Neural progenitor cell (in vitro differentiated cells): ENCODE data around the gene MMP17. TPM values are rescaled to one million over a fixed set of nuclear protein-coding genes. Genes with fewer than 3 reads are reported as not detected.

Source experiments
- DNase-seq: peaks from one replicate; pipeline ENCODE4 v3.0.0-alpha.2; 2016; ENCODE audit warnings: low spot score
- H2AFZ ChIP-seq: fragments of 200-600 bp; sonication (generic); replicated peaks from 2 replicates; pipeline ENCODE4 v1.6.1; 2016; ENCODE audit warnings: antibody characterized with exemption
- H3F3A ChIP-seq: fragments of 200-600 bp; sonication (generic); 2 replicates; pipeline ENCODE4 v1.6.1; 2016; ENCODE audit warnings: antibody characterized with exemption, low read depth
- H3K27ac ChIP-seq: fragments of 200-600 bp; sonication (generic); 2 replicates; pipeline ENCODE4 v1.5.1; 2016; ENCODE audit warnings: mild to moderate bottlenecking
- H3K27me3 ChIP-seq: fragments of 200-600 bp; sonication (generic); 2 replicates; pipeline ENCODE4 v1.6.1; 2016; ENCODE audit warnings: mild to moderate bottlenecking, moderate library complexity
- H3K36me3 ChIP-seq: fragments of 200-600 bp; sonication (generic); 2 replicates; pipeline ENCODE4 v1.5.1; 2016
- H3K4me1 ChIP-seq: fragments of 200-600 bp; sonication (generic); 2 replicates; pipeline ENCODE4 v1.6.1; 2016; ENCODE audit warnings: mixed run types
- H3K4me2 ChIP-seq: fragments of 200-600 bp; sonication (generic); 2 replicates; pipeline ENCODE4 v1.6.1; 2016
- H3K4me3 ChIP-seq: fragments of 200-600 bp; sonication (generic); 2 replicates; pipeline ENCODE4 v1.5.1; 2016
- H3K79me2 ChIP-seq: fragments of 200-600 bp; sonication (generic); 2 replicates; pipeline ENCODE4 v1.6.1; 2016; ENCODE audit warnings: low read depth
- H3K9ac ChIP-seq: fragments of 200-600 bp; sonication (generic); 2 replicates; pipeline ENCODE4 v1.6.1; 2016
- H3K9me3 ChIP-seq: fragments of 200-600 bp; sonication (generic); 2 replicates; pipeline ENCODE4 v1.5.1; 2016; ENCODE audit warnings: low read depth
- H4K20me1 ChIP-seq: fragments of 200-600 bp; sonication (generic); 2 replicates; pipeline ENCODE4 v1.6.1; 2016; ENCODE audit warnings: low read depth
- H3K27ac Mint-ChIP-seq: 3 replicates; pipeline ENCODE4 v1.8.0; 2021; ENCODE audit warnings: mixed read lengths
- H3K27me3 Mint-ChIP-seq: 2 replicates; pipeline ENCODE4 v1.8.0; 2022; ENCODE audit warnings: low read depth, mild to moderate bottlenecking, inconsistent platforms, moderate library complexity, mixed read lengths; ENCODE audit not compliant: insufficient read depth
- H3K36me3 Mint-ChIP-seq: 3 replicates; pipeline ENCODE4 v1.8.0; 2021; ENCODE audit warnings: mixed read lengths
- H3K4me1 Mint-ChIP-seq: 3 replicates; pipeline ENCODE4 v1.8.0; 2021; ENCODE audit warnings: mixed read lengths
- H3K4me3 Mint-ChIP-seq: 3 replicates; pipeline ENCODE4 v1.8.0; 2021; ENCODE audit warnings: mild to moderate bottlenecking, moderate library complexity, mixed read lengths
- H3K9me3 Mint-ChIP-seq: 3 replicates; pipeline ENCODE4 v1.8.0; 2020; ENCODE audit warnings: mixed read lengths
- CTCF ChIP-seq: fragments of 200-600 bp; sonication (generic); IDR thresholded peaks from 2 replicates; pipeline ENCODE4 v1.5.1; 2017; ENCODE audit warnings: antibody characterized with exemption, mild to moderate bottlenecking
- EZH2 ChIP-seq: fragments of 200-600 bp; sonication (generic); IDR thresholded peaks from 2 replicates; pipeline ENCODE4 v1.6.1; 2017; ENCODE audit warnings: antibody characterized with exemption, mild to moderate bottlenecking, moderate library complexity
- EZH2phosphoT487 ChIP-seq: fragments of 200-600 bp; sonication (generic); IDR thresholded peaks from 2 replicates; pipeline ENCODE4 v1.6.1; 2017; ENCODE audit warnings: antibody characterized with exemption
- total RNA-seq: library from RNA; depleted of rRNA; stranded (reverse); fragments of >200 nt; gene quantifications from 2 replicates; pipeline ENCODE4 v1.2.3, GENCODE V29; 2015; ENCODE audit warnings: low replicate concordance

The MMP17 gene
- 2.1 and 7.1 TPM in 2 replicates for total RNA-seq

- peak; percentile 94 for DNase-seq
- H4K20me1 ChIP-seq: peaks cover 11% of the 10 kb centered on the region
- H2AFZ ChIP-seq: peak within 1 kb of the TSS; percentile 0
- Mint-ChIP-seq H3K27me3 (peaks cover 36% of the 10 kb centered on the region), H3K9me3 (no peaks in the 10 kb centered on the region), H3K4me3 (peak within 1 kb of the TSS; percentile 80), H3K27ac (no peak within 1 kb of the TSS), H3K4me1 (peaks cover 16% of the 10 kb centered on the region), H3K36me3 (no peaks in the 10 kb centered on the region)
- H3K79me2 ChIP-seq: no peaks in the 10 kb centered on the region
- peak within 1 kb of the TSS; percentile 98 for H3K4me2 ChIP-seq
- H3K36me3 ChIP-seq: no peaks in the 10 kb centered on the region
- no peak within 1 kb of the TSS for H3K27ac ChIP-seq
- H3K4me3 ChIP-seq: peak within 1 kb of the TSS; percentile 66
- H3K4me1 ChIP-seq: peaks cover 13% of the 10 kb centered on the region
- no peak within 1 kb of the TSS for H3K9ac ChIP-seq
- TF ChIP-seq EZH2phosphoT487 (no peak), CTCF (peak; percentile 18), EZH2 (no peak)
- H3K27me3 ChIP-seq: peaks cover 64% of the 10 kb centered on the region
- H3K9me3 ChIP-seq: no peaks in the 10 kb centered on the region
- H3F3A ChIP-seq: peaks cover 21% of the 10 kb centered on the region
Measured at GRCh38 chr12:131827961-131828534, at the start of gene MMP17. Gene MMP17 (plus strand): TSS chr12:131828393. CDS start chr12:131828495, 102 bp downstream.

- no peak overlapping the region for H3K27ac Mint-ChIP-seq
- TF ChIP-seq EZH2 (no peak), CTCF (no peak), EZH2phosphoT487 (no peak)
- no peak overlapping the region for H3K4me3 Mint-ChIP-seq
- no peak for DNase-seq
- Histone ChIP-seq H3K27ac (no peak overlapping the region), H3K36me3 (peaks cover 9% of the 10 kb centered on the region), H4K20me1 (peaks cover 3% of the 10 kb centered on the region), H3K4me1 (peaks cover 16% of the 10 kb centered on the region), H2AFZ (no peak overlapping the region), H3F3A (peaks cover 14% of the 10 kb centered on the region), H3K9me3 (no peaks in the 10 kb centered on the region), H3K9ac (no peak overlapping the region), H3K4me3 (no peak overlapping the region), H3K79me2 (no peaks in the 10 kb centered on the region), H3K27me3 (no peaks in the 10 kb centered on the region), H3K4me2 (no peak overlapping the region)
- H3K4me1 Mint-ChIP-seq: peaks cover 12% of the 10 kb centered on the region
- H3K9me3 Mint-ChIP-seq: no peaks in the 10 kb centered on the region
- no peaks in the 10 kb centered on the region for H3K27me3 Mint-ChIP-seq
- peaks cover 21% of the 10 kb centered on the region for H3K36me3 Mint-ChIP-seq
Measured at GRCh38 chr12:131779027-131779426, 49.2 kb upstream of the MMP17 start.

GRCh38 chr12:131782061-131782460 is 46.1 kb upstream of the MMP17 start:
- no peaks in the 10 kb centered on the region for H3K9me3 Mint-ChIP-seq
- H3K36me3 Mint-ChIP-seq: peaks cover 29% of the 10 kb centered on the region
- TF ChIP-seq EZH2phosphoT487: no peak
- no peak for TF ChIP-seq EZH2
- no peak for TF ChIP-seq CTCF
- H3F3A ChIP-seq: peaks cover 2% of the 10 kb centered on the region
- no peak overlapping the region for H3K27ac Mint-ChIP-seq
- H3K36me3 ChIP-seq: peaks cover 9% of the 10 kb centered on the region
- H3K4me3 ChIP-seq: no peak overlapping the region
- no peak overlapping the region for H3K4me2 ChIP-seq
- no peak overlapping the region for H3K4me3 Mint-ChIP-seq
- no peak overlapping the region for H3K9ac ChIP-seq
- peaks cover 24% of the 10 kb centered on the region for H3K4me1 Mint-ChIP-seq
- no peak overlapping the region for H2AFZ ChIP-seq
- H4K20me1 ChIP-seq: peaks cover 7% of the 10 kb centered on the region
- no peak overlapping the region for H3K27ac ChIP-seq
- DNase-seq: no peak
- no peaks in the 10 kb centered on the region for H3K27me3 ChIP-seq
- H3K4me1 ChIP-seq: peaks cover 2% of the 10 kb centered on the region
- no peaks in the 10 kb centered on the region for H3K79me2 ChIP-seq
- H3K27me3 Mint-ChIP-seq: peaks cover 2% of the 10 kb centered on the region
- H3K9me3 ChIP-seq: no peaks in the 10 kb centered on the region
